Transverse colon (tissue), 4 donors: ENCODE data around the gene NCF2. TPM values are rescaled to one million over a fixed set of nuclear protein-coding genes. Genes with fewer than 3 reads are reported as not detected.

ENCODE experiments used
- DNase-seq: peaks from one replicate; pipeline ENCODE4 v3.0.0-alpha.2; 2019
- H3K27ac ChIP-seq, 4 donors: fragments of 200-600 bp; sonication (generic); 2 replicates each; pipeline ENCODE4 v1.5.1; 2016 to 2018; ENCODE audit warnings: inconsistent platforms in 4 of 4
- H3K27me3 ChIP-seq: fragments of 200-600 bp; sonication (generic); 2 replicates; pipeline ENCODE4 v1.5.1; 2017; ENCODE audit warnings: inconsistent platforms
- H3K36me3 ChIP-seq, 4 donors: fragments of 200-600 bp; sonication (generic); 2 replicates each; pipeline ENCODE4 v1.5.1; 2017 to 2019; ENCODE audit warnings: inconsistent platforms in 4 of 4
- H3K4me1 ChIP-seq, 4 donors: fragments of 200-600 bp; sonication (generic); 2 replicates each; pipeline ENCODE4 v1.5.1; 2017 to 2020; ENCODE audit warnings: inconsistent platforms in 4 of 4
- H3K4me3 ChIP-seq, 4 donors: fragments of 200-600 bp; sonication (generic); 1 replicate in 1 of 4; 2 replicates in 3 of 4; pipeline versions ENCODE4 v1.5.1 to v1.6.1; 2017 to 2019; ENCODE audit warnings: inconsistent platforms in 4 of 4
- H3K9me3 ChIP-seq, 2 donors: fragments of 200-600 bp; sonication (generic); 2 replicates each; pipeline ENCODE4 v1.5.1; 2017 to 2019; ENCODE audit warnings: inconsistent platforms in 2 of 2
- EP300 ChIP-seq: sonication (generic); formaldehyde crosslinking; IDR thresholded peaks from one replicate; pipeline ENCODE4 v1.6.1; 2017; ENCODE audit warnings: antibody characterized with exemption, low read depth
- POLR2A ChIP-seq: fragments of 450-650 bp; IDR thresholded peaks from one replicate; pipeline ENCODE4 v1.6.1; 2016; ENCODE audit warnings: antibody characterized with exemption, mild to moderate bottlenecking, moderate library complexity
- POLR2AphosphoS5 ChIP-seq, 3 donors: sonication (generic); formaldehyde crosslinking; IDR thresholded peaks; one replicate each; pipeline ENCODE4 v1.6.1; 2016; ENCODE audit warnings: antibody characterized with exemption in 3 of 3
- WGBS, 2 donors: methylation state at CpG; one replicate each; pipeline ENCODE4 v1.1.5; 2018; ENCODE audit warnings: low coverage in 1 of 2; 5-methylcytosine and 5-hydroxymethylcytosine counted together
- in situ Hi-C, 4 donors: fragments of 200-750 bp; cut with MboI; loops; one replicate each; pipeline versions ENCODE4 v1.15.0 to v1.15.1; 2017; ENCODE audit warnings: low sequenced_read_pairs in 3 of 4, low pct_ligation_motif_present in 1 of 4, low pct_unique_long_range_greater_than_20kb in 1 of 4
- intact Hi-C: fragments of 100-400 bp; cut with DNase I; formaldehyde crosslinking; loops from one replicate; pipeline ENCODE4 v1.15.1; 2023; ENCODE audit warnings: low total_unique reads
- total RNA-seq, 4 donors: library from RNA; depleted of rRNA; stranded (reverse); fragments of >200 nt; gene quantifications; one replicate each; pipeline ENCODE4 v1.1.0, GENCODE V29; 2016
- TF ChIP-seq, protein P1 (sequence below), 5 experiments: fragments of 200-600 bp in 3 of 5; fragments of 450-650 bp in 2 of 5; sonication (generic) in 3 of 5; IDR thresholded peaks; 1 replicate in 2 of 5; 2 replicates in 3 of 5; pipeline ENCODE4 v1.5.1; 2016 to 2017; ENCODE audit warnings: antibody characterized with exemption in 5 of 5, inconsistent platforms in 3 of 5, mild to moderate bottlenecking in 2 of 5, moderate library complexity in 1 of 5

The NCF2 gene
- total RNA-seq, 4 donors from 2014 or later = 3.8 to 12.7 (median 5.6) TPM

DNA sequence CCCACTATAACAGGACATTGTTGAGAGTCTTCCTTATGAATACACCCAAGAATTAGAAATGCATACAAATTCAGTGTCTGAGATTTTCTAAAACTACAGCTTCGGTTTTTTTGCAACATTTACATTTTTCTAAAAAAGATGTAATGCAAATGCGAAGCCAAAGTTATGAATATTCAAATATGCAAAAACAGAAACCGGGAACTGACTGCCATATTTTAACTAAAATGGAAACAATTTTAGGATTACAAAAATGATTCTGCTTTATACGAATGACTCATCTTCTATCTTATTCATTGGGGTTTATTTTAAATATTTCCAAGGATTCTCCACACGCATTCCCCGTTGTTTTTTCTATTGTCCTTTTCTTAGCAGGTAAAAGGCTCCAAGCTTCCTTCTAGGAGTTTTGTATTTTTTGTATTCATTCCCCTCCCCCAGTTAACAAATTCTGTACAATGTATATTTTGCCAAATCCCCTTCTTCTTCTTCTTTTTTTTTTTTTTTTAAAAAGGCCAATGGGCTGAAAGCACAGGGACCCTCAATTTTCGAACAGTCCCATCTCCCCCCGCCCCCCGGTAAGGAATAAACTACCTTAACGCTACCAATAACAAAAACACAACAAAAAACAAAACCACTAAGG, 44.3 kb upstream of the NCF2 start:
- H3K4me3 ChIP-seq = peak overlapping the region; percentile 86 to 98 (median 96)
- in situ Hi-C loops (loop anchor here in 2 of 4 donors (10.0 to 25.0 kb wide), 2 partner anchors 160 to 172 kb away; partner anchors contain the start of gene SMG7 (in 2 of the 2)), intact Hi-C loops (loop anchor here (5.0 kb wide), 1 partner anchor 162 kb away; the partner anchor contains the start of gene SMG7)
- no peaks in the 10 kb centered on the region for H3K9me3 ChIP-seq
- DNase-seq = no peak
- WGBS, 2 donors = 0 to 1% methylated on average over 9 to 10 of the region's 10 CpGs
- no peaks in the 10 kb centered on the region for H3K27me3 ChIP-seq
- H3K4me1 ChIP-seq = peaks cover 9 to 59% (median 35%) of the 10 kb centered on the region in 4 donors
- H3K27ac ChIP-seq = peak overlapping the region; percentile 94 to 99 (median 96)
- H3K36me3 ChIP-seq = peaks cover 0 to 11% (median 4%) of the 10 kb centered on the region in 4 donors
- TF ChIP-seq POLR2A = no peak
- TF ChIP-seq EP300 = no peak
- TF ChIP-seq, protein P1, sequence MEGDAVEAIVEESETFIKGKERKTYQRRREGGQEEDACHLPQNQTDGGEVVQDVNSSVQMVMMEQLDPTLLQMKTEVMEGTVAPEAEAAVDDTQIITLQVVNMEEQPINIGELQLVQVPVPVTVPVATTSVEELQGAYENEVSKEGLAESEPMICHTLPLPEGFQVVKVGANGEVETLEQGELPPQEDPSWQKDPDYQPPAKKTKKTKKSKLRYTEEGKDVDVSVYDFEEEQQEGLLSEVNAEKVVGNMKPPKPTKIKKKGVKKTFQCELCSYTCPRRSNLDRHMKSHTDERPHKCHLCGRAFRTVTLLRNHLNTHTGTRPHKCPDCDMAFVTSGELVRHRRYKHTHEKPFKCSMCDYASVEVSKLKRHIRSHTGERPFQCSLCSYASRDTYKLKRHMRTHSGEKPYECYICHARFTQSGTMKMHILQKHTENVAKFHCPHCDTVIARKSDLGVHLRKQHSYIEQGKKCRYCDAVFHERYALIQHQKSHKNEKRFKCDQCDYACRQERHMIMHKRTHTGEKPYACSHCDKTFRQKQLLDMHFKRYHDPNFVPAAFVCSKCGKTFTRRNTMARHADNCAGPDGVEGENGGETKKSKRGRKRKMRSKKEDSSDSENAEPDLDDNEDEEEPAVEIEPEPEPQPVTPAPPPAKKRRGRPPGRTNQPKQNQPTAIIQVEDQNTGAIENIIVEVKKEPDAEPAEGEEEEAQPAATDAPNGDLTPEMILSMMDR (IDR thresholded peaks at IDR 0.05) = no peak
- TF ChIP-seq POLR2AphosphoS5 (IDR thresholded peaks at IDR 0.05) = no peak

DNA sequence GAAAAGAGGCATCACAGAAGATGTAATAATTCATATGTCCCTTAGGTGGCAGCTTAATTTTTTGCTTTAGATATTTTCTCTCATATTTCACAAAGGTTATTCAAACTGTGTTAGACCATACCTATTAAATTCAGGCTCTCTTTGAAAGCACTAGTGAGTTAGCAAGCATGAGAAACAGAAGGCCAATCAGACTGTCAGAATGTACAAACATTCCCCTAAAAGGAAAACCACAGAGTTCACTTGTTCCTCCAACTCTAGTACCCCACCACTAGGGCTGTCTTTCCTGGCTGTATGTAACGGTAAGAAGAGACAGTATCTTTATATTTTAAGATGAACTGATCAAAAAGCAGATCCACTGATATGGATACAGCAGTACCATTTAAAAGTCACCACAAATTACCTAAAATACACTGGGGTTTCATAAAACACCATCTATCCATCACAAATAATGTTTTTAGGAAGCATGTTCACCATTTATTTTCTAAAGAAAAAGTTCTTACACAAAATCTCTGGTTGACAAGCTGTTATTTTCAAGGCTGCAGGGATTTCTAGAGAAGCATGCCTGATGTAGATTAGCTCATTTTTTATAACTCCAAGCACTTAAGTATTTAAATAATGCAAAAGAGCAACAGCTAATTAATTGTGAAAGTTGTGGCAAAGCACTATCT, 43.6 kb upstream of the NCF2 start:
- Histone ChIP-seq H3K4me1 (peaks cover 9 to 62% (median 36%) of the 10 kb centered on the region in 4 donors), H3K9me3 (no peaks in the 10 kb centered on the region), H3K36me3 (peaks cover 0 to 18% (median 7%) of the 10 kb centered on the region in 4 donors), H3K27ac (peak overlapping the region; percentile 94 to 99 (median 96)), H3K4me3 (peak overlapping the region; percentile 86 to 98 (median 96)), H3K27me3 (no peaks in the 10 kb centered on the region)
- in situ Hi-C loops (loop anchor here in 2 of 4 donors (10.0 to 25.0 kb wide), 2 partner anchors 159 to 172 kb away; partner anchors contain the start of gene SMG7 (in 2 of the 2)), intact Hi-C loops (no loop called here)
- WGBS, 2 donors = 0 to 10% methylated on average over 1 of the region's 1 CpG
- no peak for DNase-seq
- TF ChIP-seq, protein P1 (IDR thresholded peaks at IDR 0.05) = peak; percentile 40 to 78 (median 51)
- TF ChIP-seq POLR2A = peak; percentile 33
- TF ChIP-seq EP300 = no peak
- TF ChIP-seq POLR2AphosphoS5 (IDR thresholded peaks at IDR 0.05) = peak; percentile 66 to 73 (median 72)

DNA sequence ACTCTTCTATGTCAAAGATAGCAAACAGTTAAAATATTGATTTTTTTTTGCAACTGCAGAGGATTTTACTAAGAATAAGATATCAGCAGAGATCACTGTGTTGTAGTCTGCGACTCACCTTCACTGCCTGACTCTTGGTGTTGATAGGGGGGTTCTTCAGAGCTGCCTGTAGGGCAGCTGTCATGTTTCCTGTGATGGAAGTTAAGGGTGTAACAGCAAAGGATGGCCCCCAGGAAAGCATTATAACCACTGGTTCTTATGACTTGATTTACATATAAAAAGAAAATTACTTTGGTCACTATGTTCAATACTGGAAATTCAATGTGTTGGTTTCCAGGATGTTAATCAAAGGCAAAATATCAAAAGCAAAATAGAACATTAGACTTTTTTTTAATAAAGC, 42.7 kb upstream of the NCF2 start:
- intact Hi-C loops (no loop called here), in situ Hi-C loops (loop anchor here in 2 of 4 donors (10.0 to 25.0 kb wide), 2 partner anchors 158 to 171 kb away; partner anchors contain the start of gene SMG7 (in 2 of the 2))
- Histone ChIP-seq H3K27ac (peak overlapping the region; percentile 94 to 99 (median 96)), H3K9me3 (no peaks in the 10 kb centered on the region), H3K4me1 (peaks cover 9 to 62% (median 38%) of the 10 kb centered on the region in 4 donors), H3K4me3 (peak overlapping the region in 3 of 4 donors; percentile 86 to 98 (median 97)), H3K27me3 (no peaks in the 10 kb centered on the region), H3K36me3 (peaks cover 0 to 25% (median 11%) of the 10 kb centered on the region in 4 donors)
- no peak for TF ChIP-seq POLR2A
- TF ChIP-seq, protein P1 (IDR thresholded peaks at IDR 0.05) = no peak
- TF ChIP-seq EP300 = no peak
- TF ChIP-seq POLR2AphosphoS5 (IDR thresholded peaks at IDR 0.05) = no peak
- DNase-seq = no peak
- WGBS, 2 donors = 25 to 41% methylated on average over 1 of the region's 1 CpG

DNA sequence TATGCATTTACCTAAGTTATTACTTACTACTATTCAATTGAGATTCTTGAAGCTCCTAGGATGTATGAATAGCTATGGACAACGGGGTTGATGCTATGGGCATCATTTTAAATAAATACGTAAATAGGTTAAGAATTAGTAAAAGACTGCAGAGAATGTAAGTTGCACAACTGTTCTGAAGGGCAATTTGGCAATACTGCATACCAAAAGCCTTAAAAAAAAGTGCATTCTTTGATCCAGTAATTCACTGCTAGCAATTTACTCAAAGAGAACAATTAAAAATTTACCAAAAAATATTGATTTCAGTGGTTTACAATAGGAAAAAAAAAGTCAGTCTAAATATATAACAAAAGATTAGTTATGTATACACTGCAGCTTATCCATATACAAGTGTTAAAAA, 41.9 kb upstream of the NCF2 start:
- Histone ChIP-seq H3K4me1 (peaks cover 9 to 68% (median 43%) of the 10 kb centered on the region in 4 donors), H3K27ac (peak overlapping the region; percentile 94 to 99 (median 96)), H3K36me3 (peaks cover 0 to 25% (median 12%) of the 10 kb centered on the region in 4 donors), H3K27me3 (no peaks in the 10 kb centered on the region), H3K4me3 (peak overlapping the region in 3 of 4 donors; percentile 86 to 98 (median 97)), H3K9me3 (no peaks in the 10 kb centered on the region)
- intact Hi-C loops (no loop called here), in situ Hi-C loops (loop anchor here in 2 of 4 donors (10.0 to 25.0 kb wide), 2 partner anchors 157 to 170 kb away; partner anchors contain the start of gene SMG7 (in 2 of the 2))
- TF ChIP-seq POLR2A (no peak), POLR2AphosphoS5 (IDR thresholded peaks at IDR 0.05) (peak in 1 of 3 donors; percentile 32), EP300 (no peak)
- TF ChIP-seq, protein P1 (IDR thresholded peaks at IDR 0.05) = no peak
- WGBS, 2 donors = 60 to 68% methylated on average over 2 of the region's 2 CpGs
- DNase-seq = no peak
